ENCODE data around the gene SYP. TPM values are rescaled to one million over a fixed set of nuclear protein-coding genes. Genes with fewer than 3 reads are reported as not detected.

The SYP gene
- total and polyA plus RNA-seq, 10 of the 15 experiments (the other 5 are each of a cell fraction or from before 2014, with no cell fraction given): 0.34 to 1.7 (median 0.74) TPM

GRCh38 chrX:49184294-49185281, 15.4 kb downstream of the SYP start (continued):
- TF ChIP-seq IKZF2 (IDR thresholded peaks at IDR 0.05) (no peak), LARP7 (IDR thresholded peaks at IDR 0.05) (peak; percentile 50; the same call in 1 of the 2 replicates), ZNF274 (IDR thresholded peaks at IDR 0.05; ENCODE audit: insufficient read depth, insufficient read length) (no peak), JUND (IDR thresholded peaks at IDR 0.05; ENCODE audit: low read depth, low read length) (no peak), BACH1 (IDR thresholded peaks at IDR 0.05; ENCODE audit: borderline replicate concordance) (0 out of 2 replicates have a peak, but pooled peaks have one; percentile 27), ZBTB4 (CRISPR knock-in tag; IDR thresholded peaks at IDR 0.05) (no peak), CREM (IDR thresholded peaks at IDR 0.05; ENCODE audit: low read depth) (no peak), ATF3 (IDR thresholded peaks at IDR 0.05; ENCODE audit: borderline replicate concordance, extremely low read depth, low read depth, low read length) (no peak), JUNB (IDR thresholded peaks at IDR 0.05) (no peak), MYB (IDR thresholded peaks at IDR 0.05; ENCODE audit: borderline replicate concordance, low read depth, low read length) (no peak), CBX3 (IDR thresholded peaks at IDR 0.05; ENCODE audit: borderline replicate concordance, low read depth) (no peak), SIX5 (IDR thresholded peaks at IDR 0.05; ENCODE audit: low read depth, low read length, severe bottlenecking) (no peak), ZNF207 (IDR thresholded peaks at IDR 0.05; ENCODE audit: borderline replicate concordance) (no peak), ETV6 (conservative IDR thresholded peaks at IDR 0.05 in 1 of 2, IDR thresholded peaks at IDR 0.05 in 1 of 2; ENCODE audit: borderline replicate concordance in 1 of 2, low read depth in 1 of 2) (no peak), POLR2AphosphoS5 (IDR thresholded peaks at IDR 0.05; ENCODE audit: low read length) (peak; percentile 26; the same call in 1 of the 2 replicates), YY1 (IDR thresholded peaks at IDR 0.05; ENCODE audit: low read depth, low read length) (no peak), E4F1 (IDR thresholded peaks at IDR 0.05; ENCODE audit: borderline replicate concordance, partially characterized antibody) (no peak), NKRF (conservative IDR thresholded peaks at IDR 0.05) (0 out of 2 replicates have a peak, but pooled peaks have one; percentile 57), CBFB (IDR thresholded peaks at IDR 0.05; ENCODE audit: low read depth) (no peak), FOXM1 (IDR thresholded peaks at IDR 0.05; ENCODE audit: low read depth, low read length) (no peak)

Data from GM12878 (cell line).